Measurements from ENCODE around the gene SIPA1L3.

DNA sequence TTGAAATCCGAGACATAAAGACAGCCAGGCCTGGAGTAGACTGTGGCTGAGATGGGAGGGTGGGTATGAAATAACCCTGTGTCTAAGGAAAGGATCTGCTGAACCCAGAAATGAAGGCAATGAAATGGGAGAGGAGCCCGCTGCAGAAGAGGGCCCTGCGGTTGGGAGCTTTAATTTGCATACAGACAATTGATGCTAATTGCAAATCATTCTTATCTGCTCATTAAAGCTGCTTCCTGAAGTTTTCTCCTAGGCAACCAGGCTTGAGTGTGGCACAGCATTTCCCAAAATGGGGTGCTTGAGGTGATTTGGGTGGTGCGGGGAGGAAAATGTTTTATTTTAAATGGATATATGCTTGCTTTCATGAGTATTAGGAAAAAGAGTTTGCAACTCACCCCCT lies 261.6 kb downstream of the SIPA1L3 start:
- no peak for TF ChIP-seq TAF1 (IDR thresholded peaks at IDR 0.05; ENCODE audit: low read depth)
- no peak for TF ChIP-seq NFIC (IDR thresholded peaks at IDR 0.05)
- TF ChIP-seq, protein P1, sequence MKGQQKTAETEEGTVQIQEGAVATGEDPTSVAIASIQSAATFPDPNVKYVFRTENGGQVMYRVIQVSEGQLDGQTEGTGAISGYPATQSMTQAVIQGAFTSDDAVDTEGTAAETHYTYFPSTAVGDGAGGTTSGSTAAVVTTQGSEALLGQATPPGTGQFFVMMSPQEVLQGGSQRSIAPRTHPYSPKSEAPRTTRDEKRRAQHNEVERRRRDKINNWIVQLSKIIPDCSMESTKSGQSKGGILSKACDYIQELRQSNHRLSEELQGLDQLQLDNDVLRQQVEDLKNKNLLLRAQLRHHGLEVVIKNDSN (IDR thresholded peaks at IDR 0.05): no peak
- TF ChIP-seq, protein P2, sequence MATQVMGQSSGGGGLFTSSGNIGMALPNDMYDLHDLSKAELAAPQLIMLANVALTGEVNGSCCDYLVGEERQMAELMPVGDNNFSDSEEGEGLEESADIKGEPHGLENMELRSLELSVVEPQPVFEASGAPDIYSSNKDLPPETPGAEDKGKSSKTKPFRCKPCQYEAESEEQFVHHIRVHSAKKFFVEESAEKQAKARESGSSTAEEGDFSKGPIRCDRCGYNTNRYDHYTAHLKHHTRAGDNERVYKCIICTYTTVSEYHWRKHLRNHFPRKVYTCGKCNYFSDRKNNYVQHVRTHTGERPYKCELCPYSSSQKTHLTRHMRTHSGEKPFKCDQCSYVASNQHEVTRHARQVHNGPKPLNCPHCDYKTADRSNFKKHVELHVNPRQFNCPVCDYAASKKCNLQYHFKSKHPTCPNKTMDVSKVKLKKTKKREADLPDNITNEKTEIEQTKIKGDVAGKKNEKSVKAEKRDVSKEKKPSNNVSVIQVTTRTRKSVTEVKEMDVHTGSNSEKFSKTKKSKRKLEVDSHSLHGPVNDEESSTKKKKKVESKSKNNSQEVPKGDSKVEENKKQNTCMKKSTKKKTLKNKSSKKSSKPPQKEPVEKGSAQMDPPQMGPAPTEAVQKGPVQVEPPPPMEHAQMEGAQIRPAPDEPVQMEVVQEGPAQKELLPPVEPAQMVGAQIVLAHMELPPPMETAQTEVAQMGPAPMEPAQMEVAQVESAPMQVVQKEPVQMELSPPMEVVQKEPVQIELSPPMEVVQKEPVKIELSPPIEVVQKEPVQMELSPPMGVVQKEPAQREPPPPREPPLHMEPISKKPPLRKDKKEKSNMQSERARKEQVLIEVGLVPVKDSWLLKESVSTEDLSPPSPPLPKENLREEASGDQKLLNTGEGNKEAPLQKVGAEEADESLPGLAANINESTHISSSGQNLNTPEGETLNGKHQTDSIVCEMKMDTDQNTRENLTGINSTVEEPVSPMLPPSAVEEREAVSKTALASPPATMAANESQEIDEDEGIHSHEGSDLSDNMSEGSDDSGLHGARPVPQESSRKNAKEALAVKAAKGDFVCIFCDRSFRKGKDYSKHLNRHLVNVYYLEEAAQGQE (IDR thresholded peaks at IDR 0.05; ENCODE audit: low read depth): no peak
- no peak for TF ChIP-seq TCF12 (IDR thresholded peaks at IDR 0.05; ENCODE audit: low read depth)
- TF ChIP-seq EP300 (IDR thresholded peaks at IDR 0.05; ENCODE audit: borderline replicate concordance): no peak
- no peak for TF ChIP-seq ZBTB7A (IDR thresholded peaks at IDR 0.05; ENCODE audit: low read depth)
- TF ChIP-seq, protein P3, sequence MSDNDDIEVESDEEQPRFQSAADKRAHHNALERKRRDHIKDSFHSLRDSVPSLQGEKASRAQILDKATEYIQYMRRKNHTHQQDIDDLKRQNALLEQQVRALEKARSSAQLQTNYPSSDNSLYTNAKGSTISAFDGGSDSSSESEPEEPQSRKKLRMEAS (IDR thresholded peaks at IDR 0.05): no peak
- TF ChIP-seq CREB1 (IDR thresholded peaks at IDR 0.05; ENCODE audit: low read depth): no peak
- no peak for TF ChIP-seq EGR1 (IDR thresholded peaks at IDR 0.05)
- no peak for TF ChIP-seq RAD21 (IDR thresholded peaks at IDR 0.05; ENCODE audit: low read depth)
- no peak for TF ChIP-seq CEBPB (IDR thresholded peaks at IDR 0.05)

Data from Ishikawa (cell line).